Endothelial cell (in vitro differentiated cells): ENCODE data around the gene ORMDL2. TPM values are rescaled to one million over a fixed set of nuclear protein-coding genes. Genes with fewer than 3 reads are reported as not detected.

Experiments used
- DNase-seq: peaks from one replicate; pipeline ENCODE4 v3.0.0; 2021; ENCODE audit warnings: low spot score
- H3K27ac Mint-ChIP-seq: one replicate; pipeline ENCODE4 v1.8.0; 2021; ENCODE audit warnings: mixed read lengths, inconsistent platforms; ENCODE audit not compliant: unreplicated experiment
- H3K27me3 Mint-ChIP-seq: one replicate; pipeline ENCODE4 v1.8.0; 2021; ENCODE audit warnings: mild to moderate bottlenecking, moderate library complexity, mixed read lengths, inconsistent platforms; ENCODE audit not compliant: unreplicated experiment
- H3K36me3 Mint-ChIP-seq: one replicate; pipeline ENCODE4 v1.8.0; 2021; ENCODE audit warnings: mild to moderate bottlenecking, low read depth, mixed read lengths, inconsistent platforms; ENCODE audit not compliant: unreplicated experiment
- H3K4me1 Mint-ChIP-seq: one replicate; pipeline ENCODE4 v1.8.0; 2021; ENCODE audit warnings: mild to moderate bottlenecking, mixed read lengths, inconsistent platforms; ENCODE audit not compliant: unreplicated experiment
- H3K4me3 Mint-ChIP-seq: one replicate; pipeline ENCODE4 v1.8.0; 2021; ENCODE audit warnings: mild to moderate bottlenecking, mixed read lengths, inconsistent platforms; ENCODE audit not compliant: unreplicated experiment
- H3K9me3 Mint-ChIP-seq: one replicate; pipeline ENCODE4 v1.8.0; 2021; ENCODE audit warnings: mixed read lengths, inconsistent platforms; ENCODE audit not compliant: unreplicated experiment
- total RNA-seq: library from RNA; stranded (reverse); fragmentation: NEBNext Ultra II Directional; extraction: Animal tissue kit (Norgen Biotek cat#: 25700); gene quantifications from one replicate; pipeline ENCODE4 v1.2.1, GENCODE V29; 2021; ENCODE audit not compliant: unreplicated experiment
- TF ChIP-seq, protein P1 (sequence below): fragments of 200-600 bp; sonication (generic); IDR thresholded peaks from one replicate; pipeline ENCODE4 v1.5.0; 2021; ENCODE audit warnings: antibody characterized with exemption; ENCODE audit not compliant: unreplicated experiment

ORMDL2 gene
- total RNA-seq, 1 donor from 2014 or later = 33.9 TPM

DNA sequence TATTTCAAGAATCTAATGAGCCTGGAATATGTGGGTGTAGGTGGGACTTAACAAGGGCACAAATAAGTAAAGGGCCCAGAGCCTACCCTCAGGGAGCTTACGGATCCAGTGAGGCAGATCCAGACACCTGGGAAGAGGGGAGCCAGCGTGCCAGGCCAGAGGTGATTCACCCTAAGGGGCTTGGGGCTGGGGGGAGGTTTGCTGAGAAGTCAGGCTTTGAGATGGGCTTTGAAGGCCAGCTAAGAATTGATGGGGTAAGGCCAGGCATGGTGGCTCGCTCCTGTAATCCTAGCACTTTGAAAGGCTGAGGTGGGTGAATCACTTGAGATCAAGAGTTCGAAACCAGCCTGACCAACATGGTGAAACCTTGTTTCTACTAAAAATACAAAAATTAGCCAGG lies 25.6 kb downstream of the ORMDL2 start:
- no peaks in the 10 kb centered on the region for H3K9me3 Mint-ChIP-seq
- H3K4me1 Mint-ChIP-seq = peaks cover 4% of the 10 kb centered on the region
- H3K27ac Mint-ChIP-seq = no peak overlapping the region
- peaks cover 10% of the 10 kb centered on the region for H3K27me3 Mint-ChIP-seq
- H3K36me3 Mint-ChIP-seq = peaks cover 6% of the 10 kb centered on the region
- H3K4me3 Mint-ChIP-seq = no peak overlapping the region
- TF ChIP-seq, protein P1, sequence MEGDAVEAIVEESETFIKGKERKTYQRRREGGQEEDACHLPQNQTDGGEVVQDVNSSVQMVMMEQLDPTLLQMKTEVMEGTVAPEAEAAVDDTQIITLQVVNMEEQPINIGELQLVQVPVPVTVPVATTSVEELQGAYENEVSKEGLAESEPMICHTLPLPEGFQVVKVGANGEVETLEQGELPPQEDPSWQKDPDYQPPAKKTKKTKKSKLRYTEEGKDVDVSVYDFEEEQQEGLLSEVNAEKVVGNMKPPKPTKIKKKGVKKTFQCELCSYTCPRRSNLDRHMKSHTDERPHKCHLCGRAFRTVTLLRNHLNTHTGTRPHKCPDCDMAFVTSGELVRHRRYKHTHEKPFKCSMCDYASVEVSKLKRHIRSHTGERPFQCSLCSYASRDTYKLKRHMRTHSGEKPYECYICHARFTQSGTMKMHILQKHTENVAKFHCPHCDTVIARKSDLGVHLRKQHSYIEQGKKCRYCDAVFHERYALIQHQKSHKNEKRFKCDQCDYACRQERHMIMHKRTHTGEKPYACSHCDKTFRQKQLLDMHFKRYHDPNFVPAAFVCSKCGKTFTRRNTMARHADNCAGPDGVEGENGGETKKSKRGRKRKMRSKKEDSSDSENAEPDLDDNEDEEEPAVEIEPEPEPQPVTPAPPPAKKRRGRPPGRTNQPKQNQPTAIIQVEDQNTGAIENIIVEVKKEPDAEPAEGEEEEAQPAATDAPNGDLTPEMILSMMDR = no peak
- DNase-seq = no peak

DNA sequence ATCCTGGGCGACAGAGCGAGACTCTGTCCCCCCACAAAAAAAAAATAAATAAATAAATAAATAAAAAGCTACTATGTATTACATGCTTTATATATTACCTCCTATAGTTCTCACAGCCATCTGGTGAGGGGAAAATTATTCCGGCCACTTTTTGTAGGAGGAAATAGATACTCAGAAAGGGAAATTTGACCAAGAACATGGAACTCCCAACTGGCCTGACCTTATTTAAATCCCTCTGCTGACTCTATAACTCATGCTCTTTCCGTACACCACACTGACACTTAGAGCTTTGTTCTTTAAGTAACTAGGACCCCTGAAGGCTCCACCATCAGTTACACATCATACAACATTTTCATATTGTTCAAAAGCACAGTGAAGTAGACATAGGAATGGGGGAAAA lies 27.1 kb downstream of the ORMDL2 start:
- Mint-ChIP-seq H3K27me3 (peaks cover 6% of the 10 kb centered on the region), H3K36me3 (peaks cover 6% of the 10 kb centered on the region), H3K27ac (no peak overlapping the region), H3K4me3 (no peak overlapping the region), H3K4me1 (peaks cover 6% of the 10 kb centered on the region), H3K9me3 (no peaks in the 10 kb centered on the region)
- TF ChIP-seq, protein P1 = no peak
- no peak for DNase-seq

DNA sequence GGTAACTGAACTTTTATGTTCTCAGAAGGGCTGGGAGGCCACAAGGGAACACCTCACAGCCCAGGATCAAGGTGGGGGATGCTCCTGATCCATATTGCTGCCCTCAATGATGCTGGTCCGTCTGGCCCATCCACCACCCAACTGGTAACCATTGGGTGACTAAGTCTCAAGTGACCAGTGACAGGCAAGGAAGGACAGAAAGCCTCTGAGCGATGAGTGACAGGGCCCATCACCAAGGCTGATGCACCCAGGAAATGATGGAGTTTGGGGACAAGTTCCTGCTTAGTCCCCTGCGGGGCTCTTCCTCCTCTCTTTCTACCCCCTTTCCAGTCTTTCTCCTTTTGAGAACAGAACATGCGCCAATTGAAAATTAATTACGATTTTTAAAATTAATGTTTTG lies 27.5 kb downstream of the ORMDL2 start:
- Mint-ChIP-seq H3K36me3 (peaks cover 6% of the 10 kb centered on the region), H3K27ac (no peak overlapping the region), H3K9me3 (no peaks in the 10 kb centered on the region), H3K27me3 (peaks cover 6% of the 10 kb centered on the region), H3K4me3 (no peak overlapping the region), H3K4me1 (peaks cover 8% of the 10 kb centered on the region)
- no peak for DNase-seq
- TF ChIP-seq, protein P1 = no peak

DNA sequence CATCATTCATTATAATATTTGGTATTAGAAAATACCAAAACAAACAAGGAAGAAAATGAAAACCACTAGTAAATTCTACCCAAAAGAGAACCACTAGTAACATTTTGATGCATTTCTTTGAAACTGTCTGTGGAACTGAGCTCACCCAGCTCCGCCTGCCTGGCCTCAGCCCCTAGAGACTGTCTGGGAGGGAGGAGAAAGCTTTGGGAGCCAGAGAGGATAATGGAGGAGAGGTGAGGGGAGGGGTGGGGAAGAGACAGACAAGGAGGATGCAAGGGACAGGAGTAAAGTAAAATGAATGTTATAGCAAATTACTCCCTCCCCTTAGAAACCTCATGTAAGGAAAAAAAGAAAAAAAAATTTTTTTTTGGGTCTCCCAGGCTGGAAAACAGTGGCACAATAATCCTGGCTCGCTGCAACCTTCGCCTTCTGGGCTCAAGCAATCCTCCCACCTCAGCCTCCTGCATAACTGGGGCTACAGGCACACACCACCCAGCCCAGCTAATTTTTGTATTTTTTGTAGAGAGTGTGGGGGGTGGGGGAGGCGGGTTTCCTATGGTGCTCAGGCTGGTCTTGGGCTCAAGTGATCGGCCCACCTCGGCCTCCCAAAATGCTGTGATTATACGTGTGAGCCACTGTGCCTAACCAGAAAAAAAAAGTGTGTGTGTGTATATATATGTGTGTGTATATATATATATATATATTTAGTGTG lies 28.1 kb downstream of the ORMDL2 start:
- peaks cover 6% of the 10 kb centered on the region for H3K36me3 Mint-ChIP-seq
- peaks cover 3% of the 10 kb centered on the region for H3K27me3 Mint-ChIP-seq
- peaks cover 14% of the 10 kb centered on the region for H3K4me1 Mint-ChIP-seq
- no peaks in the 10 kb centered on the region for H3K9me3 Mint-ChIP-seq
- H3K27ac Mint-ChIP-seq = no peak overlapping the region
- TF ChIP-seq, protein P1 = no peak
- no peak for DNase-seq
- H3K4me3 Mint-ChIP-seq = no peak overlapping the region

DNA sequence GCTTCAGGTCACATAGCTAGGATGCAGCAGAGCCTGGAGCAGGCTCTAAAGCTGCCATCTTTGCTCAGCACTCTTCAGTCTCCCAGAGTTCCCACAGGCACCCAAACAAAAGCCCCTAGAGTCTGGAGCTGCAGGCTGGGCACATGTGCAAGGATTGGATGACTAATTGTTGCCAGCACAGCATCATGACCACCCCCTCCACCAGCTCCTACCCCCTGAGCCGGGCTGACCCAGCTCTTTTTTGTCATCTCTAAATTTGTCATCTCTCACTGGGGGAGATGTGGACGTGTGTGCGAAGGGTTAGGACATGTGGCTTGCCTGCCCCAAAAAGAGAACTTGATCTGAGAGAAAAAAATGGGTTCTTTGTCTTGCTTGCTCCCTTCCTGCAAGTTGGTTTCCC lies 29.2 kb downstream of the ORMDL2 start:
- DNase-seq = no peak
- H3K9me3 Mint-ChIP-seq = no peaks in the 10 kb centered on the region
- peaks cover 3% of the 10 kb centered on the region for H3K27me3 Mint-ChIP-seq
- TF ChIP-seq, protein P1 = no peak
- no peak overlapping the region for H3K4me3 Mint-ChIP-seq
- peaks cover 17% of the 10 kb centered on the region for H3K4me1 Mint-ChIP-seq
- H3K27ac Mint-ChIP-seq = no peak overlapping the region
- no peaks in the 10 kb centered on the region for H3K36me3 Mint-ChIP-seq
